ENCODE measurements around the gene ERBB4. TPM values are rescaled to one million over a fixed set of nuclear protein-coding genes. Genes with fewer than 3 reads are reported as not detected.

ERBB4 gene
- total RNA-seq, 2 experiments from 2014 or later, result not detected

GRCh38 chr2:211789982-211790381, 748.6 kb downstream of the ERBB4 start:
- Mint-ChIP-seq H3K4me1 (ENCODE audit: low read depth) (no peaks in the 10 kb centered on the region), H3K9me3 (no peaks in the 10 kb centered on the region), H3K36me3 (ENCODE audit: low read depth) (no peaks in the 10 kb centered on the region), H3K27me3 (no peaks in the 10 kb centered on the region), H3K27ac (no peak overlapping the region), H3K4me3 (no peak overlapping the region)
- no peak for DNase-seq
- no peak for ATAC-seq (ENCODE audit: poor library complexity)
- ChIA-PET POLR2A (no interaction called here), CTCF (no interaction called here)
- Histone ChIP-seq H3K27me3 (ENCODE audit: control insufficient read depth in 1 of 2, insufficient read depth in 2 of 2, low read length in 2 of 2) (no peaks in the 10 kb centered on the region), H3K4me1 (ENCODE audit: insufficient read depth, low read length) (no peaks in the 10 kb centered on the region), H3K9me3 (ENCODE audit: control insufficient read depth in 1 of 2, insufficient read depth in 1 of 2, low read length in 2 of 2) (peaks cover 0 to 3% of the 10 kb centered on the region in 2 experiments), H3K36me3 (ENCODE audit: insufficient read depth, low read length) (no peaks in the 10 kb centered on the region), H3K27ac (ENCODE audit: low read depth in 1 of 2, low read length in 2 of 2) (no peak overlapping the region), H3K4me3 (ENCODE audit: low read length) (no peak overlapping the region)
- intact Hi-C loops (cut with DNase I, micrococcal nuclease), result no loop called here
- no peak for TF ChIP-seq CTCF (IDR thresholded peaks at IDR 0.05)

DNA sequence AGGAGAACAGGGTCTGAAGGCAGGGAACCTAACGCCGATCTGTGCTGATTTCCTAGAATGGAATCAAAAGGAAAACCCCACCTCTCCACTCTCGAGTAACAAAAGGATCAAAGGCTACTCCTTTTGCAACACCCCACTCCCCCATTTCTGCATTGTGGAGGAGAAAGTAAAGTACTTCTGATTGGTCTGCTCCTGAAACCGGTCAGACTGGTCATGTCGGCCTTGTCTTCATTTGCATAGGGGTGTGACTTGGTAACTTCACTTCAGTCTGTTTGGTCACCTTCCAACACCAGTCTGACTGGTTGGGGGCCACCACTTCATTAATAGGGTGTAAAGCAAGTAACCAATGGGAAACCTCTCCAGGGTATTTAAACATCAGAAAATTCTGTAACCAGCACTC, 771.9 kb downstream of the ERBB4 start:
- no peak for TF ChIP-seq CTCF (IDR thresholded peaks at IDR 0.05)
- intact Hi-C loops (cut with DNase I, micrococcal nuclease), result no loop called here
- H3K27ac Mint-ChIP-seq, result no peak overlapping the region
- ChIA-PET CTCF (no interaction called here), POLR2A (no interaction called here)
- no peaks in the 10 kb centered on the region for H3K4me1 Mint-ChIP-seq (ENCODE audit: low read depth)
- no peaks in the 10 kb centered on the region for H3K27me3 Mint-ChIP-seq
- no peak overlapping the region for H3K4me3 ChIP-seq (ENCODE audit: low read length)
- no peak for ATAC-seq (ENCODE audit: poor library complexity)
- H3K4me3 Mint-ChIP-seq, result no peak overlapping the region
- H3K27me3 ChIP-seq (ENCODE audit: control insufficient read depth in 1 of 2, insufficient read depth in 2 of 2, low read length in 2 of 2), result no peaks in the 10 kb centered on the region
- DNase-seq, result no peak
- peaks cover 6% of the 10 kb centered on the region for H3K9me3 Mint-ChIP-seq
- H3K4me1 ChIP-seq (ENCODE audit: insufficient read depth, low read length), result no peaks in the 10 kb centered on the region
- H3K36me3 ChIP-seq (ENCODE audit: insufficient read depth, low read length), result no peaks in the 10 kb centered on the region
- no peak overlapping the region for H3K27ac ChIP-seq (ENCODE audit: low read depth in 1 of 2, low read length in 2 of 2)
- peaks cover 0 to 8% of the 10 kb centered on the region in 2 experiments for H3K9me3 ChIP-seq (ENCODE audit: control insufficient read depth in 1 of 2, insufficient read depth in 1 of 2, low read length in 2 of 2)
- H3K36me3 Mint-ChIP-seq (ENCODE audit: low read depth), result no peaks in the 10 kb centered on the region

GRCh38 chr2:211762479-211762878, 776.1 kb downstream of the ERBB4 start:
- POLR2A ChIA-PET, result no interaction called here
- Mint-ChIP-seq H3K27me3 (no peaks in the 10 kb centered on the region), H3K4me1 (ENCODE audit: low read depth) (no peaks in the 10 kb centered on the region), H3K9me3 (no peaks in the 10 kb centered on the region), H3K4me3 (no peak overlapping the region), H3K36me3 (ENCODE audit: low read depth) (no peaks in the 10 kb centered on the region), H3K27ac (no peak overlapping the region)
- Histone ChIP-seq H3K27ac (ENCODE audit: low read depth in 1 of 2, low read length in 2 of 2) (no peak overlapping the region), H3K4me3 (ENCODE audit: low read length) (no peak overlapping the region), H3K27me3 (ENCODE audit: control insufficient read depth in 1 of 2, insufficient read depth in 2 of 2, low read length in 2 of 2) (no peaks in the 10 kb centered on the region), H3K36me3 (ENCODE audit: insufficient read depth, low read length) (no peaks in the 10 kb centered on the region), H3K9me3 (ENCODE audit: control insufficient read depth in 1 of 2, insufficient read depth in 1 of 2, low read length in 2 of 2) (peaks cover 0 to 4% of the 10 kb centered on the region in 2 experiments), H3K4me1 (ENCODE audit: insufficient read depth, low read length) (no peaks in the 10 kb centered on the region)
- ATAC-seq (ENCODE audit: poor library complexity) (no peak), DNase-seq (no peak)
- CTCF ChIA-PET, result no interaction called here
- intact Hi-C loops (cut with DNase I, micrococcal nuclease), result no loop called here
- TF ChIP-seq CTCF (IDR thresholded peaks at IDR 0.05), result no peak

Data from CD4-positive, alpha-beta T cell (primary cell).